ENCODE measurements around the gene PROM2. TPM values are rescaled to one million over a fixed set of nuclear protein-coding genes. Genes with fewer than 3 reads are reported as not detected.

PROM2 gene
- total RNA-seq, 1 donor from 2014 or later: 10.8 TPM

GRCh38 chr2:95311815-95312542 is 37.7 kb downstream of the PROM2 start:
- DNase-seq (ENCODE audit: low read depth) (no peak), FAIRE-seq (no peak)
- H3K27me3 ChIP-seq (ENCODE audit: control insufficient read depth, insufficient read depth, low read length): peaks cover 8% of the 10 kb centered on the region
- no peaks in the 10 kb centered on the region for H3K36me3 ChIP-seq (ENCODE audit: control insufficient read depth, insufficient read depth, low read length)
- no peak overlapping the region for H3K4me3 ChIP-seq (ENCODE audit: low read depth, low read length)
- TF ChIP-seq CTCF (IDR thresholded peaks at IDR 0.05; ENCODE audit: insufficient read depth, low read length, severe bottlenecking): no peak

- FAIRE-seq (no peak), DNase-seq (ENCODE audit: low read depth) (no peak)
- TF ChIP-seq CTCF (IDR thresholded peaks at IDR 0.05; ENCODE audit: insufficient read depth, low read length, severe bottlenecking): no peak
- H3K36me3 ChIP-seq (ENCODE audit: control insufficient read depth, insufficient read depth, low read length): no peaks in the 10 kb centered on the region
- H3K4me3 ChIP-seq (ENCODE audit: low read depth, low read length): no peak overlapping the region
- H3K27me3 ChIP-seq (ENCODE audit: control insufficient read depth, insufficient read depth, low read length): peaks cover 8% of the 10 kb centered on the region
Measured at GRCh38 chr2:95312543-95313201, 38.4 kb downstream of the PROM2 start.

GRCh38 chr2:95313296-95314131 is 39.3 kb downstream of the PROM2 start:
- no peaks in the 10 kb centered on the region for H3K36me3 ChIP-seq (ENCODE audit: control insufficient read depth, insufficient read depth, low read length)
- H3K4me3 ChIP-seq (ENCODE audit: low read depth, low read length): no peak overlapping the region
- no peak for FAIRE-seq
- no peak for DNase-seq (ENCODE audit: low read depth)
- peaks cover 4% of the 10 kb centered on the region for H3K27me3 ChIP-seq (ENCODE audit: control insufficient read depth, insufficient read depth, low read length)
- no peak for TF ChIP-seq CTCF (IDR thresholded peaks at IDR 0.05; ENCODE audit: insufficient read depth, low read length, severe bottlenecking)

GRCh38 chr2:95314598-95314963 is 40.3 kb downstream of the PROM2 start:
- H3K36me3 ChIP-seq (ENCODE audit: control insufficient read depth, insufficient read depth, low read length): no peaks in the 10 kb centered on the region
- DNase-seq (ENCODE audit: low read depth): no peak
- H3K27me3 ChIP-seq (ENCODE audit: control insufficient read depth, insufficient read depth, low read length): peaks cover 1% of the 10 kb centered on the region
- no peak overlapping the region for H3K4me3 ChIP-seq (ENCODE audit: low read depth, low read length)
- FAIRE-seq: no peak
- no peak for TF ChIP-seq CTCF (IDR thresholded peaks at IDR 0.05; ENCODE audit: insufficient read depth, low read length, severe bottlenecking)

- Histone ChIP-seq H3K4me3 (ENCODE audit: low read depth, low read length) (no peak overlapping the region), H3K27me3 (ENCODE audit: control insufficient read depth, insufficient read depth, low read length) (peaks cover 1% of the 10 kb centered on the region), H3K36me3 (ENCODE audit: control insufficient read depth, insufficient read depth, low read length) (no peaks in the 10 kb centered on the region)
- FAIRE-seq (no peak), DNase-seq (ENCODE audit: low read depth) (peak; percentile 35)
- TF ChIP-seq CTCF (IDR thresholded peaks at IDR 0.05; ENCODE audit: insufficient read depth, low read length, severe bottlenecking): peak; percentile 95
Measured at GRCh38 chr2:95314964-95315611, 40.8 kb downstream of the PROM2 start.

Measured in bronchial epithelial cell (primary cell).